ENCODE results near the gene SYNE3. TPM values are rescaled to one million over a fixed set of nuclear protein-coding genes. Genes with fewer than 3 reads are reported as not detected.

Gene SYNE3
- total RNA-seq, 1 experiment from 2014 or later, result 1.9 TPM

- intact Hi-C loops (cut with micrococcal nuclease; ENCODE audit: unreplicated experiment), result no loop called here
- H3K27me3 ChIP-seq (ENCODE audit: insufficient read depth, low read depth), result no peaks in the 10 kb centered on the region
- H3K79me2 ChIP-seq (ENCODE audit: low read depth), result no peaks in the 10 kb centered on the region
- no peak overlapping the region for H3K27ac ChIP-seq
- H3K9me3 ChIP-seq (ENCODE audit: insufficient read depth, low read depth), result no peaks in the 10 kb centered on the region
- no peak for TF ChIP-seq EZH2 (IDR thresholded peaks at IDR 0.05; ENCODE audit: low read depth)
- TF ChIP-seq CTCF (conservative IDR thresholded peaks at IDR 0.05), result no peak
- BruUV-seq (replicated peaks), result no TSS peak
- peaks cover 11% of the 10 kb centered on the region for H3K4me1 ChIP-seq (replicated peaks; ENCODE audit: insufficient read depth)
- H3F3A ChIP-seq (ENCODE audit: insufficient read depth, low read depth), result peaks cover 11% of the 10 kb centered on the region; the same call in 1 of the 2 replicates
- no peaks in the 10 kb centered on the region for H4K20me1 ChIP-seq (ENCODE audit: insufficient read depth)
- H3K9me2 ChIP-seq (ENCODE audit: insufficient read depth), result no peaks in the 10 kb centered on the region
- H3K4me3 ChIP-seq, result no peak overlapping the region
- no peak overlapping the region; the same call in 1 of the 2 replicates for H3K4me2 ChIP-seq
- H3K36me3 ChIP-seq (ENCODE audit: low read depth), result no peaks in the 10 kb centered on the region
- CTCF ChIA-PET, result no interaction called here
- H2AFZ ChIP-seq, result no peak overlapping the region
- POLR2A ChIA-PET (ENCODE audit: unreplicated experiment), result no interaction called here
- no peak for DNase-seq
Measured at GRCh38 chr14:95515080-95515489, 1.4 kb downstream of the SYNE3 start.

- CTCF ChIA-PET, result no interaction called here
- no peaks in the 10 kb centered on the region for H3K36me3 ChIP-seq (ENCODE audit: low read depth)
- peaks cover 10% of the 10 kb centered on the region; the same call in 1 of the 2 replicates for H3F3A ChIP-seq (ENCODE audit: insufficient read depth, low read depth)
- H3K27me3 ChIP-seq (ENCODE audit: insufficient read depth, low read depth), result no peaks in the 10 kb centered on the region
- POLR2A ChIA-PET (ENCODE audit: unreplicated experiment), result no interaction called here
- H3K79me2 ChIP-seq (ENCODE audit: low read depth), result no peaks in the 10 kb centered on the region
- no peak overlapping the region for H3K27ac ChIP-seq
- BruUV-seq (replicated peaks), result no TSS peak
- TF ChIP-seq EZH2 (IDR thresholded peaks at IDR 0.05; ENCODE audit: low read depth), result no peak
- no peak for TF ChIP-seq CTCF (conservative IDR thresholded peaks at IDR 0.05)
- no peaks in the 10 kb centered on the region for H3K9me2 ChIP-seq (ENCODE audit: insufficient read depth)
- no peaks in the 10 kb centered on the region for H4K20me1 ChIP-seq (ENCODE audit: insufficient read depth)
- no peak overlapping the region for H3K4me2 ChIP-seq
- H3K9me3 ChIP-seq (ENCODE audit: insufficient read depth, low read depth), result no peaks in the 10 kb centered on the region
- DNase-seq, result no peak
- intact Hi-C loops (cut with micrococcal nuclease; ENCODE audit: unreplicated experiment), result no loop called here
- peaks cover 4% of the 10 kb centered on the region for H3K4me1 ChIP-seq (replicated peaks; ENCODE audit: insufficient read depth)
- no peak overlapping the region for H2AFZ ChIP-seq
- no peak overlapping the region for H3K4me3 ChIP-seq
Measured at GRCh38 chr14:95514131-95515079, 2.0 kb downstream of the SYNE3 start.

GRCh38 chr14:95513291-95513690 is 3.2 kb downstream of the SYNE3 start:
- CTCF ChIA-PET, result no interaction called here
- H3K4me2 ChIP-seq, result no peak overlapping the region
- BruUV-seq (replicated peaks), result no TSS peak

More at GRCh38 chr14:95513291-95513690, 3.2 kb downstream of the SYNE3 start:
- Histone ChIP-seq H3K4me1 (replicated peaks; ENCODE audit: insufficient read depth) (peaks cover 2% of the 10 kb centered on the region), H3K36me3 (ENCODE audit: low read depth) (no peaks in the 10 kb centered on the region), H3F3A (ENCODE audit: insufficient read depth, low read depth) (no peaks in the 10 kb centered on the region), H3K27me3 (ENCODE audit: insufficient read depth, low read depth) (no peaks in the 10 kb centered on the region), H3K9me3 (ENCODE audit: insufficient read depth, low read depth) (no peaks in the 10 kb centered on the region), H3K27ac (no peak overlapping the region), H3K79me2 (ENCODE audit: low read depth) (no peaks in the 10 kb centered on the region), H3K9me2 (ENCODE audit: insufficient read depth) (no peaks in the 10 kb centered on the region), H2AFZ (no peak overlapping the region), H3K4me3 (no peak overlapping the region), H4K20me1 (ENCODE audit: insufficient read depth) (no peaks in the 10 kb centered on the region)
- POLR2A ChIA-PET (ENCODE audit: unreplicated experiment), result no interaction called here
- TF ChIP-seq CTCF (conservative IDR thresholded peaks at IDR 0.05), result no peak
- no peak for TF ChIP-seq EZH2 (IDR thresholded peaks at IDR 0.05; ENCODE audit: low read depth)
- intact Hi-C loops (cut with micrococcal nuclease; ENCODE audit: unreplicated experiment), result no loop called here
- no peak for DNase-seq
